Activated CD4-positive, alpha-beta T cell treated with anti-CD3 and anti-CD28 coated beads for 4 hours (primary cell): ENCODE measurements around the gene EVL.
"Not testable (repeated sequence)": the region's sequence is repeated elsewhere in the genome, so short reads cannot be mapped to it uniquely, and the experiment has no call there.

Source experiments
- DNase-seq, 2 donors: peaks; one replicate each; pipeline ENCODE4 v3.0.0-alpha.2; 2020

Gene EVL

GRCh38 chr14:100149851-100150611 lies 84.8 kb downstream of the EVL start:
- DNase-seq, result no peak

GRCh38 chr14:100150932-100151587 lies 85.8 kb downstream of the EVL start:
- DNase-seq, result no peak

- no peak for DNase-seq
Observed at GRCh38 chr14:100152091-100152490, 86.9 kb downstream of the EVL start.

DNA sequence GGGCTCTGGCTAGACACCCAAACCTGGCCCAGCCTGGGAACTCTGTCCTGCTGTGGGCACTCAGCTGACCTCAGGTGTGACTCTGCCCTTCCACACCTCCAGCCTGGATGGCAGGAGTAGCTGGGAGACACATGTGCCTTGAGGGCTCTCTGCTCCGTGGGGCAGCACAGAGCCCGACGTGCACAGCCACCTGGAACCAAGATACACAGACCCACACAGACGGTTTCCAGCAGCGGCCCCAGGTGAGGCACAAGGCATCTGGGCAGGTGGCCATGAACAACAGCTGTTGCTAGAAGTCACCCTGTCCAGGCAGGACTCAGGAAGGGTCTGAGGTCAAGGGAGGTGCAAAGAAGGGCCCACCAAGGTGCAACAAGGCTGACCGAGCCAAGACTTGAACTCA lies 88.3 kb downstream of the EVL start:
- DNase-seq, result no peak

DNA sequence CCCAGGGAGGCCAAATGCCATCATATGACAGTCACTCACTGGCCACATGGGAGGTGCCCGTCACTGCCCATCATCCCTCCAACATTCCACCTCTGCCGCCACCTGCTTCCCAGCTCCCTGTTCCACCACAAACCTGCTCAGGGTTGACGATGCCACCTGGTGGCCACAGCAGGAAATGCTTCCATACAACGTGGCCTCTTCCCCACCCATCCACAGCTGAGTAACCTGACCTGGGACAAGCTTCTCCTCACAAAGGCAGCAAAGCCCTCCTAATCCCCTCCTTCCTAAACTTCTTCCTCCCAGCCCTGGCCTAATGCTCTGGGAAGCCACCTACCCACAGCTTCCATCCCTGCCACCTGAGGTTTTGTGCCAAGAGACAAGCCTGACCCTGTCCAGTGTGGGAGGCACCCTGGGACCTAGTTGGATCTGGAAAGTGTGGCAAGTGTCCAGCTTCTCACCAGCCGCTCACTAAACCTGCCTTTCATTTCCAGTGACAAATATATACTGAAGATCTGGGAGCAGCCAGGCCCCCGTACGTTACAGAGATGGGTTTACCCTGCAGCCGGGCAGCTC lies 89.9 kb downstream of the EVL start:
- no peak for DNase-seq

DNA sequence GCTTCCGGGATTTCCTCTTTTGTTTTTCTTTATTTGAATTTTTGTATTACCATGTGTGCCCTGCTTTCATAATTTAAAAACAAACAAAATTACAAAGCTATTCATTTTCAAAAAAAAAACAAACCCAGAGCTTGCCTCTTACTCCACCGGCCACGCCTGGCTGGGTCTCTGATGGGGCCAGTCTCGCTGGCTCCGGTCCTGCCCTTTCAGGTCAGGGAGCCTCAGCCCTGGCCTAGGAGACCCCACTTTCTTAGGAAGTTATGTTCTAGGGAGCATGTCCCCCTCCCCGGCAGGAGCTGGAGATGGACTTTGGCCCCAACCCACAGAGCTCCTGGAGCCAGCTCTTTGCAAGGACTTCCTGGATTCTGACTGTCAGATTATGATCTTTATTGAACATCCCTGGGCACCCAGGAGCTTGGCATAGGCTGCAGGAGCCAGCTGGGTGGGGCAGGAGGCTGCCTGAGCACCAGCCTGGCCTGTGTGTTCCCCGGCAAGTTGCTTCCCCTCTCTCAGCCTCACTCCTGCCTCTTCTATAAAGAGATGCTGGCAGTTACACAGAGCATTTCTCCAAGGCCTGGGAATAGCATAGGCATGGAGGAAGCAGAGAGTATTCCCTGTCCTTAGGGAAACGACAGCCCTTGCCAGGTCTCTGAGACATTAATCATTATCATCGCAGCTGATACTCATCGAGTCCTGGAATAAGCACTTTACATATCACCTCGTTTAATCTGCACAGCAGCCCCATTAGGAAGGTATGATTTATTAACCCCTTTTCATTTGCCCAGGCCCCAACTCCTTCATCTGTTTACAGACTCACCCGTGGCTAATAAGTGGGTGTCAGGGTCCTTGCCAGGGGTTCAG lies 90.8 kb downstream of the EVL start:
- DNase-seq, result no peak

GRCh38 chr14:100156776-100157175 lies 91.6 kb downstream of the EVL start:
- DNase-seq, result no peak

DNA sequence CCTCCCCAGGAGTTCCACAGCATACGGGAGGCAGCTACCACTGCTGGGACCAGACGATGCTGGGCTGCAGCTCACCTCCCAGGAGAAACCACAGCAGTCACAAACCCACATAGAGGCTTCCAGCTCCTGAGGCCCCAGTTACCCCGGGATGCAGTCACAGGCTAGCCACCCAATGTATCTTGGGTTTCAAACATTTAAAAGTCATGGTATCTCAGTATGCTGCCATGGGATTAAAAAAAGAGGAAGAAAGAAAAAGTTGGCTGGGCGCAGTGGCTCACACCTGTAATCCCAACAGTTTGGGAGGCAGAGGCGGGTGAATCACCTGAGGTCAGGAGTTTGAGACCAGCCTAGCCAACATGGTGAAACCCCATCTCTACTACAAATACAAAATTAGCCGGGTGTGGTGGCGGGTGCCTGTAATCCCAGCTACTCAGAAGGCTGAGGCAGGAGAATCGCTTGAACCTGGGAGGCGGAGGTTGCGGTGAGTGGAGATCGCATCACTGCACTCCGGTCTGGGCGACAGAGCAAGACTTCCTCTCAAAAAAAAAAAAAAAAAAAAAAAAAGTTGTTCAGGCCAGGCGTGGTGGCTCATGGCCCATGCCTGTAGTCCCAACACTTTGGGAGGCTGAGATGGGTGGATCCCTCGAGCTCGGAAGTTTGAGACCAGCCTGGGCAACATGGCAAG lies 92.5 kb downstream of the EVL start:
- DNase-seq, result not testable (repeated sequence)

- no peak for DNase-seq
Observed at GRCh38 chr14:100158566-100159093, 93.4 kb downstream of the EVL start.

GRCh38 chr14:100159094-100159864 lies 94.1 kb downstream of the EVL start, which contains the start of gene DEGS2:
Gene DEGS2, minus strand, starts transcription at chr14:100159645. Its CDS starts 58 bp downstream, at chr14:100159587.
- DNase-seq, result peak; percentile 65 to 69

DNA sequence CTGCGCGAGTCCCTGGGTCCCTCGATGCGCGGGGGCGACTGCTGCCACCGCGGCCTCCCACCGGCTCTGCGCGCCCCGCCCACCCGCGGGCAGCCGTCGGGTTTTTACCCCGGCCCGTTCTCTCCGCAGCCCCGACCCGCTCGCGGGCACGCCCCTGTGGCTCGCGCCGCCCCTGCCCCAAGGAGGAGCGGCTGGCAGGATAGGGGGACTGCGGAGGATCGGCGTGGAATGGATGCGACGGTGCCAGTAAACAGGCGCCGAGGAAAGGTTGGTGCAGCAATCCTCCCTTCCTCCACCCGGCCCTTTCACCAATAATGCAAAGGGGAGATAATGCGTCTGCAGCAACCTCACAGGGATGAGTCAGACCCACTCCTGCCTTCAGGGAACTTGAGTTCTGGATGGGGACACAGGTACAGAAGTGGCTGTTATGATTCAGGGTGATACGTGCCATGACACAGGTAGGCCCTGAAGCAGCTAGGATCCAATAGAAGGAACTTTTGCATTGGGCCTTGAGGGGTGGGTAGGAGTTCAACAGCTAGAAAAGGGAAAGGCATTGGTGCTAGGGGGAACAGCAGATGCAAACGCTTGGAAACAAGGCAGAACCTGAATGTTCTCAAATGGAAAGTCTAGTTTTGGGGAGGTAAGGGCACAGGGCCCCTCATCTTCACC lies 94.8 kb downstream of the EVL start:
- DNase-seq, result no peak

DNA sequence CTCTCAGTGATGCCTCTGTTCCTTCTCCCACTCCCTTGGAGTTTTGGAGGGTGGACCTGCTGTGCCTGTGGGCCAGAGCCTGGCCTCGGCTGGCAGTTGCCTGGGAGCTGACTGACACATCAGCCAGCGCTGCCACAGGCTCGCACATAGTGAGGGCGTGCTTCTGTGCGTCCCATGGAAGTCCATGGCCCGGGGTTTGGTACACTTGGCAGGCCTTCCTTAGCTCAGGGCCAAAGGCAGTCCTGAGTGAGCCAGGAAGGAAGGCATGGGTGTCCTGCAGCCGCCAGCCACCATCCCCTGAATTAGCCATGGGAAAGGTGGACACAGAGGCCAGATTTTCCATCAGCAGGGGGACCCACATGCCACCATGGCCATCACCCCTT lies 95.3 kb downstream of the EVL start:
- DNase-seq, result no peak

DNA sequence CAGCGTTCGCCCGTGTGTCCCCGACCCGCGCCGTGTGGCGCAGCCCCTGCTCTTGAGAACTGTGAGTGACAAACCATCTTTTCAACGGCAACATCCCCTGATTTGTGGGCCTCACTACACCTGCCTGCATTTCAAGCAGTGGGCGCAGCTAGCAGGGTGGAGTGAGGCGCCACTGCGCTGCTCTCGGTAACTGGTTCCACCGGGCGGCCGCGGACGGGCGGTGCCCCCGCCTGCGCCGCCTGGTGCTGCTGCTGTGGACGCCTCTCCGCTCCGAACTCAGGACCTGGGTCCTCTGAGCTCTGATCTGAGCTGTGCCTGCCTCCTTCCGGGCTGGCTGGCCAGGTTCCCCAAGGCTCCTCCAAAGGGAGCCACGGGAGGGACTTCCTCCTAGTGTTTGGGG lies 100.2 kb downstream of the EVL start:
- DNase-seq, result no peak

- DNase-seq, result no peak
Observed at GRCh38 chr14:100165831-100166440, 100.7 kb downstream of the EVL start.

DNA sequence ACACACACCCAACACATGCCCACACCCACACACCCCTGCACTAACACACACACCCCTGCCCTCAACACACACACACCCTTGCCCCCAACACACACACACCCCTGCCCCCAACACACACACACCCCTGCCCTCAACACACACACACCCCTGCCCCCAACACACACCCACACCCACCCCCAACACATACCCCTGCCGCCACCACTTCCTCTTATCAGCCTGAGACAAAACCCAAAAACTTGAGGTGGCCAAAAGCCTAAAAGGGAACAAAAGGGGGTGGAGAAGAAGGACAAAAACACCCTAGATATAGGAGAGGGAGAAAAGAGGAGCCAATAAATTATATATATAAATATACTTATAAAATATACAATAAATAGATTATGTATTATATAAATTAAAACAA lies 103.3 kb downstream of the EVL start:
- DNase-seq, result no peak

GRCh38 chr14:100170880-100171279 lies 105.7 kb downstream of the EVL start:
- DNase-seq, result no peak

- no peak for DNase-seq
Observed at GRCh38 chr14:100172811-100173210, 107.6 kb downstream of the EVL start.

DNA sequence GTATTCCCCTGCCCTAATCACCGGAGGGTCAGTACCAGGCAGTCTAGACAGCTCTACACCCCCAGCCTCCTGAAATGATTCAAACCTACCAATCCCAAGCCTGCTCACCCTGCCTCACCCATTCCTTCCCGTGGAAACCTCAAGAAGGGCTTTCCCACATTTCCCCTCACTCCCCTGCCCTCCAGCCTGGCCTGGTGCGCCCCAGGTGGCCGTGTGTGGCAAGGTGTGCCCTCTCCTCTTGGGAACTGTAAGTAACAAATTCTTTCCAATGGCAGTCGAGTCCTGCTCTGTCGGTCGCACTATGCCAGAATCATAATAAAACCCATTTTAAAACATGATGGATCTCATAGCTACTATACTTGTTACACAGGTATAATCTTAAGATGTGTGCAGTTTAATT lies 108.1 kb downstream of the EVL start:
- no peak for DNase-seq

DNA sequence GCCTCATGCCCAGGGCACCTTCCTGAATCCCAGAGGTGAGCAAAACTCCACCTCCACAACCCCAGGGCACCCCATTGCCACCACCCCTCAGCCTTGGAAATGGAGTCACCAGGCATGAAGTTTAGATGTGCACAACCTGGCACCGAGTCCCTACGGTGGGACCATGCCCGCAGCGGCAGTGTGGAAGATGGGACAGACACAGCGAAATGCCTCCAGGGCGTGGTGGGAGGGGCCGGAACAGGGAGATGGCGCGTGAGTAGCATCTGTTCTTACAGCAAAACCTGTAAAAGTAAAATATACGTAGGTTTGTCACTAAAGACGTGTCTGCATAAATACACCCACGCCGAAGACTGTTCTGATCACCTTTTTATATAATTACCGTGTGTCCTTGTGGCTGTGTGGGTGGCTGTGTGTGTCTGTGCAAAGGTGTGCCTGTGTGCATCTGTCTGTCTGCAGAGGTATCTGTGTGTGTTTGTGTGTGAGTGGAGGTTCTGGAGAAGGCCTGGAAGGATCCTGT lies 111.6 kb downstream of the EVL start:
- DNase-seq, result no peak

- no peak for DNase-seq
Observed at GRCh38 chr14:100178691-100179090, 113.5 kb downstream of the EVL start.
